GM10266 (cell line): ENCODE measurements around the gene PDS5A.
"Not testable (repeated sequence)": the region's sequence is repeated elsewhere in the genome, so short reads cannot be mapped to it uniquely, and the experiment has no call there.

Source experiments
- DNase-seq: peaks from one replicate; pipeline ENCODE4 v3.0.0; 2012; ENCODE audit errors: extremely low spot score
- TF ChIP-seq, protein P1 (sequence below): IDR thresholded peaks from 2 replicates; pipeline ENCODE4 v1.5.1; 2012; ENCODE audit warnings: mild to moderate bottlenecking, low read depth; ENCODE audit not compliant: control insufficient read depth, insufficient read depth; ENCODE audit errors: missing control alignments

The PDS5A gene, protein sequence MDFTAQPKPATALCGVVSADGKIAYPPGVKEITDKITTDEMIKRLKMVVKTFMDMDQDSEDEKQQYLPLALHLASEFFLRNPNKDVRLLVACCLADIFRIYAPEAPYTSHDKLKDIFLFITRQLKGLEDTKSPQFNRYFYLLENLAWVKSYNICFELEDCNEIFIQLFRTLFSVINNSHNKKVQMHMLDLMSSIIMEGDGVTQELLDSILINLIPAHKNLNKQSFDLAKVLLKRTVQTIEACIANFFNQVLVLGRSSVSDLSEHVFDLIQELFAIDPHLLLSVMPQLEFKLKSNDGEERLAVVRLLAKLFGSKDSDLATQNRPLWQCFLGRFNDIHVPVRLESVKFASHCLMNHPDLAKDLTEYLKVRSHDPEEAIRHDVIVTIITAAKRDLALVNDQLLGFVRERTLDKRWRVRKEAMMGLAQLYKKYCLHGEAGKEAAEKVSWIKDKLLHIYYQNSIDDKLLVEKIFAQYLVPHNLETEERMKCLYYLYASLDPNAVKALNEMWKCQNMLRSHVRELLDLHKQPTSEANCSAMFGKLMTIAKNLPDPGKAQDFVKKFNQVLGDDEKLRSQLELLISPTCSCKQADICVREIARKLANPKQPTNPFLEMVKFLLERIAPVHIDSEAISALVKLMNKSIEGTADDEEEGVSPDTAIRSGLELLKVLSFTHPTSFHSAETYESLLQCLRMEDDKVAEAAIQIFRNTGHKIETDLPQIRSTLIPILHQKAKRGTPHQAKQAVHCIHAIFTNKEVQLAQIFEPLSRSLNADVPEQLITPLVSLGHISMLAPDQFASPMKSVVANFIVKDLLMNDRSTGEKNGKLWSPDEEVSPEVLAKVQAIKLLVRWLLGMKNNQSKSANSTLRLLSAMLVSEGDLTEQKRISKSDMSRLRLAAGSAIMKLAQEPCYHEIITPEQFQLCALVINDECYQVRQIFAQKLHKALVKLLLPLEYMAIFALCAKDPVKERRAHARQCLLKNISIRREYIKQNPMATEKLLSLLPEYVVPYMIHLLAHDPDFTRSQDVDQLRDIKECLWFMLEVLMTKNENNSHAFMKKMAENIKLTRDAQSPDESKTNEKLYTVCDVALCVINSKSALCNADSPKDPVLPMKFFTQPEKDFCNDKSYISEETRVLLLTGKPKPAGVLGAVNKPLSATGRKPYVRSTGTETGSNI (N-terminal part only)

DNA sequence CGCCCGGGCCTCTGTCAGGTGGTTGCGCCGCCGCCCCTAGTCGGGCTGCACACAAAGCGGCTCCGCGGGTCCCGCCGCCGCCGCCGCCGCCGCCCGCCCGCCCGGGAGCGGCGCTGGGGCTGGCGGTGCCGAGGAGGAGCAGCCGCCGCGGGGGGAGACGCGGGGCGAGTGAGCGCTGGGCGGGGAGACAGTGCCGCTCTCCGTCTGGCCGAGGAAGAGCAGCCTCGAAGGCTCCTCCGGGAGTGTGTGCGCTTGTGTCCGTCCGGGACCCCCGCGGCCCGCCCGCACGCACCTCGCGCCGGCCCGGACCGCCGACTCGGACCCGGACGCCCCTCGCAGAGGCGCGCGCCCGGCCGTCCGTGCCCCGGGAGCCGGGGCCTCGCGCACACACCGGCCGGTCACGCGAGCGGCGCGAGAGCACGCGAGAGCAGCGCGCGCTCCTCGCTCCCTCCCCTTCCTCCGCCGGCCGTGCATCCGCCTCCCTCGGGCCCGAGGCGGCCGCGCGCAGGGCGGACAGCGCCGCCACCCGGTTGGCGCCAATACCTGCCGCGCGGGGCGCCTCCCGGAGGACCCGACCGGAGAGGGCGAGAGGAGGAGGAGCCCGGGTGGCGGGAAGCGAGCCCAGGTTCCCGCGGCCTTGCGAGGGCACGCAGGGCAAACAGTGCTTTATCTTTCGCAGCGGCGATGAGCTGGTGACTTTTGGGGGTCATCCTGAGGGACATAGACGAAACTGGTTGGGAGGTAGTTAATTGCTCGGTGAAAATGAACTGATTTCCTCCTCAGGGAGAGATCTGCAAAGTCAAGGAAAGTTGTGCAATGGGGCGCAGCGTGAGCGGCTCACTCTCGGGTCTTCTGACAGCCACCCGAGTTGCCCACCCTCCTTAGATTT lies at the start of gene PDS5A:
Gene PDS5A (minus strand): TSS at position 423 of the 889 bp plus-strand sequence. CDS start 1,334 bp downstream, outside the sequence.
- TF ChIP-seq, protein P1, sequence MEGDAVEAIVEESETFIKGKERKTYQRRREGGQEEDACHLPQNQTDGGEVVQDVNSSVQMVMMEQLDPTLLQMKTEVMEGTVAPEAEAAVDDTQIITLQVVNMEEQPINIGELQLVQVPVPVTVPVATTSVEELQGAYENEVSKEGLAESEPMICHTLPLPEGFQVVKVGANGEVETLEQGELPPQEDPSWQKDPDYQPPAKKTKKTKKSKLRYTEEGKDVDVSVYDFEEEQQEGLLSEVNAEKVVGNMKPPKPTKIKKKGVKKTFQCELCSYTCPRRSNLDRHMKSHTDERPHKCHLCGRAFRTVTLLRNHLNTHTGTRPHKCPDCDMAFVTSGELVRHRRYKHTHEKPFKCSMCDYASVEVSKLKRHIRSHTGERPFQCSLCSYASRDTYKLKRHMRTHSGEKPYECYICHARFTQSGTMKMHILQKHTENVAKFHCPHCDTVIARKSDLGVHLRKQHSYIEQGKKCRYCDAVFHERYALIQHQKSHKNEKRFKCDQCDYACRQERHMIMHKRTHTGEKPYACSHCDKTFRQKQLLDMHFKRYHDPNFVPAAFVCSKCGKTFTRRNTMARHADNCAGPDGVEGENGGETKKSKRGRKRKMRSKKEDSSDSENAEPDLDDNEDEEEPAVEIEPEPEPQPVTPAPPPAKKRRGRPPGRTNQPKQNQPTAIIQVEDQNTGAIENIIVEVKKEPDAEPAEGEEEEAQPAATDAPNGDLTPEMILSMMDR: peak; percentile 98
- DNase-seq: peak; percentile 97

DNA sequence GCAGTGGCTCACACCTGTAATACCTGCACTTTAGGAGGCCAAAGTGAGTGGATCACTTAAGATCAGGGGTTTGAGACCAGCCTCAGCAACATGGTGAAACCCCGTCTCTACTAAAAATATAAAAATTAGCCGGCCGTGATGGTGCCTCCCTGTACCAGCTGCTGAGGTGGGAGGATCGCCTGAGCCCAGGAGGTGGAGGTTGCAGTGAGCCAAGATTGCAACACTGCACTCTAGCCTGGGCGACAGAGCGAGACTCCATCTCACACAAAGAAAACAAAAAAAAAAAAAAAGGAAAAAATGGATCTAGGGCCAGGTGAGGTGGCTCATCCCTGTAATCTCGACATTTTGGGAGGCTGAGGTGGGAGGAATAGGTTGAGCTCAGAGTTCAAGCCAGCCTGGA lies 46.3 kb upstream of the PDS5A start:
- not testable (repeated sequence) for DNase-seq

GRCh38 chr4:40021116-40021515 lies 43.4 kb upstream of the PDS5A start:
- not testable (repeated sequence) for DNase-seq

- DNase-seq: no peak
- TF ChIP-seq, protein P1: no peak
Measured at GRCh38 chr4:40020221-40020620, 42.5 kb upstream of the PDS5A start.

DNA sequence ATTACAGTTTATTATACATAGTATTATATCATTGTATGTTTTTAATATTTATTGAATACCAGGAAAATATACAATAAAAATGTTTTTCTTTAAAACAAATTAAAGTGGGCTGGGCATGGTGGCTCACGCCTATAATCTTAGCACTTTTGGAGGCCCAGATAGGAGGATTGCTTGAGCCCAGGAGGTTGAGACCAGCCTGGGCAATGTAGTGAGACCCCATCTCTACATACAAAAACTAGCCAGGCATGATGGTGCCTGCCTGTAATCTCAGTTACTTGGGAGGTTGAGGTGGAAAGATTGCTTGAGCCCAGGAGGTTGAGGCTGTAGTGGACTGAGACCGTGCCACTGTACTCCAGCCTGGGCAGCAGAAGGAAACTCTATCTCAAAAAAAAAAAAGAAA lies 38.3 kb upstream of the PDS5A start:
- no peak for DNase-seq

DNA sequence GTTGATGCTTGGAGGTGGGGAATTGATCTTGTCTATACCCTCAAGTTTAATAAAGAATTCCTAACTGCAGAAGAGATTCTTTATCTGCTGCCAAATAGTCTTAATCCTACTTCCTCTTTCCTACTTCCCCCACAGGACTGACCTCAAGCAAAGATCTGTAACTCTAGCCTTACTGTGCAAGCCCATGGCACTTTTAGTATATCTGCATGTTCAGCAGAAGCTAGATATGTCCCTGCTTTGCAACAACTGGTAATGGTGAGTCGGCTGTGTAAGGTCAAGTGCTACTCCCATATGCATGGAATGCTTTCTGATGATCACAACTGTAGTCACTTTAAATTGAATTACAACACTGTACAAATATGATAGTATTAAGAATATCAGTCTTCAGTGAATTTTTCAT lies 26.3 kb upstream of the PDS5A start:
- TF ChIP-seq, protein P1: no peak
- peak; percentile 13 for DNase-seq

More for the DNA sequence above, 38.3 kb upstream of the PDS5A start:
- TF ChIP-seq, protein P1: no peak

DNA sequence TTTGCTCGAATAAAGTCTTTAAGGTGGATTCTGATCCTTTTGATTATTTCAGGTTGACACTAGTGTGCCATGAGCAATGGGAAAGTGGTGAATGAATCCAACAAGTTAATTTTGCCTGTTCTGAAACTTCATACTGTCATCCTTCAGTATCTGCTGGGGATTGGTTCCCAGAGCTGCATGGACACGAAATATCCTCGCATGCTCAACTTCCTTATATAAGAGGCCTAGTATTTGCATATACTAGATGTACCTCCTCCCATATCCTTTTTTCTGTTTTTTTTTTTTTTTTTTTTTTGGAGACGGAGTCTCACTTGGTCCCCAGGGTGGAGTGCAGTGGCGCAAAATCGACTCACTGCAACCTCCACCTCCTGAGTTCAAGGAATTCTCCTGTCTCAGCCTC lies 23.0 kb upstream of the PDS5A start:
- no peak for DNase-seq
- TF ChIP-seq, protein P1: no peak
